A549 (cell line): Measurements from ENCODE around the gene OGFR. TPM values are rescaled to one million over a fixed set of nuclear protein-coding genes. Genes with fewer than 3 reads are reported as not detected.

Experiments used
- ATAC-seq, 2 experiments: fragments of 200-7000 bp in 1 of 2; fragments of >200 bp in 1 of 2; cut with Nextera tagmentation in 1 of 2; cut with Tn5 transposase in 1 of 2; 3 replicates each; pipeline versions ENCODE4 v1.8.0 to v1.9.1; 2018 to 2020; ENCODE audit warnings: mild to moderate bottlenecking in 1 of 2, moderate library complexity in 1 of 2
- CTCF ChIA-PET: fragments of 300-600 bp; sonication (Branson Sonifier 250); formaldehyde crosslinking; extraction: SDS; loops from one replicate; lab custom pipeline; 2021; ENCODE audit warnings: antibody characterized with exemption, inconsistent platforms; lab: Yijun Ruan, JAX
- POLR2A ChIA-PET: fragments of 350-600 bp; formaldehyde crosslinking; extraction: SDS; loops from one replicate; lab custom pipeline; 2021; ENCODE audit warnings: antibody characterized with exemption, inconsistent platforms; lab: Yijun Ruan, JAX
- DNase-seq, 2 experiments: peaks; one replicate each; pipeline versions ENCODE4 v3.0.0 to v3.0.0-alpha.2; 2011 to 2016; ENCODE audit warnings: low read depth in 1 of 2, low spot score in 1 of 2
- FAIRE-seq: peaks from 2 replicates; lab custom pipeline; 2011; peaks lifted over from hg19 to GRCh38; lab: Jason Lieb, UNC
- H3K27ac ChIP-seq, 2 experiments: fragments of >200 bp; sonication (Bioruptor Twin); formaldehyde crosslinking; 3 replicates each; pipeline ENCODE4 v1.5.1; 2016 to 2017
- H3K4me1 ChIP-seq: fragments of >200 bp; sonication (Bioruptor Twin); formaldehyde crosslinking; 3 replicates; pipeline ENCODE4 v1.6.1; 2016
- H3K4me2 ChIP-seq: fragments of >200 bp; sonication (Bioruptor Twin); formaldehyde crosslinking; 3 replicates; pipeline ENCODE4 v1.6.1; 2016
- H3K4me3 ChIP-seq: fragments of >200 bp; sonication (Bioruptor Twin); formaldehyde crosslinking; 3 replicates; pipeline ENCODE4 v1.5.1; 2016
- H3K9me3 ChIP-seq: fragments of >200 bp; sonication (Bioruptor Twin); formaldehyde crosslinking; 3 replicates; pipeline ENCODE4 v1.6.1; 2016
- BHLHE40 ChIP-seq: IDR thresholded peaks from 2 replicates; pipeline ENCODE4 v1.6.1; 2012; ENCODE audit warnings: low read depth, low read length, inconsistent platforms
- CBX8 ChIP-seq: fragments of 200-600 bp; sonication (generic); IDR thresholded peaks from 2 replicates; pipeline ENCODE4 v1.6.1; 2016
- CHD2 ChIP-seq: fragments of 150-350 bp; IDR thresholded peaks from 2 replicates; pipeline ENCODE4 v1.6.1; 2014; ENCODE audit warnings: low read length; ENCODE audit not compliant: partially characterized antibody
- CHD4 ChIP-seq: fragments of 200-600 bp; sonication (generic); IDR thresholded peaks from 2 replicates; pipeline ENCODE4 v1.6.1; 2016; ENCODE audit warnings: antibody characterized with exemption, mild to moderate bottlenecking, borderline replicate concordance
- CTCF ChIP-seq: fragments of >200 bp; sonication (Bioruptor Twin); formaldehyde crosslinking; IDR thresholded peaks from 3 replicates; pipeline ENCODE4 v1.5.1; 2016
- E2F6 ChIP-seq: IDR thresholded peaks from 2 replicates; pipeline ENCODE4 v1.6.1; 2012; ENCODE audit warnings: low read depth, borderline replicate concordance
- HDAC2 ChIP-seq: fragments of 200-600 bp; sonication (generic); IDR thresholded peaks from 2 replicates; pipeline ENCODE4 v1.6.1; 2016
- HEYL ChIP-seq: fragments of 250-450 bp; sonication (Bioruptor Pico); IDR thresholded peaks from 2 replicates; pipeline ENCODE4 v1.8.0; 2021; ENCODE audit warnings: mild to moderate bottlenecking, moderate library complexity
- HOXB13 ChIP-seq: fragments of 250-450 bp; sonication (Bioruptor Pico); IDR thresholded peaks from 2 replicates; pipeline ENCODE4 v1.5.0; 2020; ENCODE audit warnings: low read depth, mild to moderate bottlenecking, moderate library complexity
- HOXB5 ChIP-seq: fragments of 250-450 bp; sonication (Bioruptor Pico); IDR thresholded peaks from 2 replicates; pipeline ENCODE4 v1.5.0; 2020; ENCODE audit warnings: mild to moderate bottlenecking, moderate library complexity
- JUN ChIP-seq, 2 experiments: fragments of >200 bp; sonication (Bioruptor Twin); formaldehyde crosslinking; IDR thresholded peaks; 2 replicates in 1 of 2; 3 replicates in 1 of 2; pipeline ENCODE4 v1.6.1; 2016 to 2017
- KDM1A ChIP-seq: fragments of 200-600 bp; sonication (generic); IDR thresholded peaks from 2 replicates; pipeline ENCODE4 v1.6.1; 2016; ENCODE audit warnings: low read depth, mild to moderate bottlenecking
- KDM5A ChIP-seq: fragments of 200-600 bp; sonication (generic); IDR thresholded peaks from 2 replicates; pipeline ENCODE4 v1.6.1; 2016; ENCODE audit warnings: antibody characterized with exemption, mild to moderate bottlenecking
- MAX ChIP-seq: IDR thresholded peaks from 2 replicates; pipeline ENCODE4 v1.6.1; 2012
- NR3C1 ChIP-seq: fragments of >200 bp; sonication (Bioruptor Twin); formaldehyde crosslinking; IDR thresholded peaks from 3 replicates; pipeline ENCODE4 v1.6.1; 2017
- PBX3 ChIP-seq: IDR thresholded peaks from 2 replicates; pipeline ENCODE4 v1.6.1; 2012
- PHF8 ChIP-seq: fragments of 200-600 bp; sonication (generic); IDR thresholded peaks from 2 replicates; pipeline ENCODE4 v1.6.1; 2016; ENCODE audit warnings: low read depth, mild to moderate bottlenecking, antibody characterized with exemption, moderate library complexity, borderline replicate concordance
- POLR2AphosphoS2 ChIP-seq: conservative IDR thresholded peaks from 2 replicates; pipeline ENCODE4 v1.6.1; 2012; ENCODE audit warnings: low read length, improper control_type of control experiment, inconsistent platforms
- REST ChIP-seq: fragments of 200-600 bp; sonication (generic); IDR thresholded peaks from 2 replicates; pipeline ENCODE4 v1.6.1; 2016; ENCODE audit warnings: antibody characterized with exemption, mild to moderate bottlenecking, moderate library complexity
- USF2 ChIP-seq: fragments of 450-650 bp; IDR thresholded peaks from 2 replicates; pipeline ENCODE4 v1.6.1; 2014; ENCODE audit warnings: antibody characterized with exemption
- ZC3H11A ChIP-seq: fragments of 450-650 bp; IDR thresholded peaks from 2 replicates; pipeline ENCODE4 v1.6.1; 2014; ENCODE audit warnings: antibody characterized with exemption, mild to moderate bottlenecking
- ZFP36 ChIP-seq: fragments of 450-650 bp; IDR thresholded peaks from 2 replicates; pipeline ENCODE4 v1.6.1; 2014; ENCODE audit warnings: borderline replicate concordance; ENCODE audit not compliant: partially characterized antibody
- ZSCAN20 ChIP-seq: fragments of 250-450 bp; sonication (Bioruptor Pico); IDR thresholded peaks from 2 replicates; pipeline ENCODE4 v1.8.0; 2022; ENCODE audit warnings: mild to moderate bottlenecking, moderate library complexity
- WGBS: methylation state at CpG from one replicate; pipeline ENCODE4 v1.1.6; 2017; ENCODE audit errors: missing lambda C conversion rate; 5-methylcytosine and 5-hydroxymethylcytosine counted together
- polyA plus RNA-seq, 4 experiments: library from polyadenylated mRNA; depleted of rRNA in 3 of 4; stranded (reverse); fragments of >200 nt; fragmentation: RNase III in 1 of 4; extraction: RNeasy Plus Mini Kit Qiagen cat#74134 plus additional on column Dnase treatment in 1 of 4; gene quantifications; 2 replicates in 3 of 4; 3 replicates in 1 of 4; pipeline ENCODE4 v1.2.3, GENCODE V29; 2011 to 2017

OGFR gene
- polyA plus RNA-seq, 2 of the 4 experiments (the other 2 are of a cell fraction), result 15.9 to 35.6 TPM

- no peak for FAIRE-seq
- H3K27ac ChIP-seq, result peak overlapping the region; percentile 1 to 80; a peak in 3 of 6 replicates
- H3K4me2 ChIP-seq, result peak overlapping the region; percentile 49; the same call in 2 of the 3 replicates
- WGBS, result 82% methylated on average over 11 of the region's 12 CpGs
- no peak for DNase-seq
- ChIA-PET CTCF (interaction anchor here (1.1 to 7.1 kb wide), 3 partner anchors 9 to 27 kb away, joined by 4 to 76 read pairs (median 8); no protein-coding TSS in a partner anchor), POLR2A (no interaction called here)
- peaks cover 59% of the 10 kb centered on the region for H3K4me1 ChIP-seq
- TF ChIP-seq CBX8 (no peak), HOXB5 (CRISPR knock-in tag) (no peak), POLR2AphosphoS2 (no peak), ZC3H11A (no peak), CHD4 (no peak), CHD2 (no peak), BHLHE40 (no peak), JUN (IDR thresholded peaks at IDR 0.05) (no peak), REST (no peak), HDAC2 (no peak), PHF8 (no peak)
- no peak overlapping the region for H3K4me3 ChIP-seq
- ATAC-seq, result peak in 1 of 2 experiments; percentile 2; a peak in 1 of 6 replicates
- no peaks in the 10 kb centered on the region for H3K9me3 ChIP-seq
Observed at GRCh38 chr20:62817975-62818591, 13.4 kb downstream of the OGFR start.

GRCh38 chr20:62818592-62819493 is 14.2 kb downstream of the OGFR start:
- Histone ChIP-seq H3K27ac (peak overlapping the region; percentile 28 to 80; a peak in 3 of 6 replicates), H3K4me1 (peaks cover 60% of the 10 kb centered on the region)
- FAIRE-seq, result no peak

More at GRCh38 chr20:62818592-62819493, 14.2 kb downstream of the OGFR start:
- no peaks in the 10 kb centered on the region for H3K9me3 ChIP-seq
- no peak overlapping the region for H3K4me3 ChIP-seq
- peak overlapping the region; percentile 49 for H3K4me2 ChIP-seq
- TF ChIP-seq HEYL (CRISPR knock-in tag) (no peak), CTCF (no peak), PBX3 (no peak), ZSCAN20 (CRISPR knock-in tag) (no peak), E2F6 (0 out of 2 replicates have a peak, but pooled peaks have one; percentile 21), KDM1A (no peak), NR3C1 (no peak), MAX (0 out of 2 replicates have a peak, but pooled peaks have one; percentile 30), USF2 (no peak), HOXB13 (no peak), ZFP36 (no peak), KDM5A (no peak)
- CTCF ChIA-PET, result interaction anchor here (1.1 to 7.1 kb wide), 4 partner anchors 10 to 29 kb away, joined by 3 to 76 read pairs (median 6); no protein-coding TSS in a partner anchor
- 45% methylated on average over 19 of the region's 25 CpGs for WGBS
- DNase-seq, result no peak
- POLR2A ChIA-PET, result no interaction called here
- ATAC-seq, result peak; percentile 16 to 51; a peak in 3 of 6 replicates
